Cardiac ventricle fibroblast (primary cell): Measurements from ENCODE around the gene TAC1. TPM values are rescaled to one million over a fixed set of nuclear protein-coding genes. Genes with fewer than 3 reads are reported as not detected.

Experiments
- total RNA-seq: library from RNA; depleted of rRNA; stranded (reverse); fragments of >200 nt; gene quantifications from 2 replicates; pipeline ENCODE4 v1.2.3, GENCODE V29; 2015

Gene TAC1
- 0.31 and 1.7 TPM in 2 replicates for total RNA-seq

GRCh38 chr7:97731736-97732564 is at the start of gene TAC1:
Gene TAC1 (plus strand): TSS chr7:97732086. CDS start chr7:97732613, 527 bp downstream.

Other genes with a start within 250 kb of the TAC1 start
- 11.9 and 15.0 TPM in 2 replicates for gene ASNS, start 140.3 kb downstream of the TAC1 start, total RNA-seq